ENCODE data around the gene VPS13C.
"Not testable (repeated sequence)": the region's sequence is repeated elsewhere in the genome, so short reads cannot be mapped to it uniquely, and the experiment has no call there.

The VPS13C gene

DNA sequence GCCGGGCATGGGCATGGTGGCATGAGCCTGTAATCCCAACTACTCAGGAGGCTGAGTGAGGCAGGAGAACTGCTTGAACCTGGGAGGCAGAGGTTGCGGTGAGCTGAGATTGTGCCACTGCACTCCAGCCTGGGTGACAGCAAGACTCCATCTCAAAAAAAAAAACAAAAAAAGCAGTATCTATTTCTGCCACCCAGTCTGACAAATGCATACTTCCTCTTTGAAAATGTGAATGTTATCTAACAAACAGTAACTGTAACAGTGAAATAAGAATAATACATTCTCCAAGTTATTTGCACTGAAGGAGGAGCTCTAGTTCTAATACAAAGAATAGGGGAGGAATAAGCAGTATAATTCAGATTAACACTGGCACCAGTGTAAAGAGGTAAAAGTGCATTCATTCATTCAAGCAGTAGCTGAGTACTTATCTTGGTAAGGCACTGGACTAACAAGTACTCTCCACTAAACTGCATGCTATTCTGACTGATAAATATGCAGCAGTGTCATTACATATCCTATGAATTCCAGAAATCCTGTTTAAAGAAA, 12.9 kb downstream of the VPS13C start:
- DNase-seq (ENCODE audit: low spot score), result no peak

GRCh38 chr15:62046078-62046743, 14.0 kb downstream of the VPS13C start:
- no peak for DNase-seq (ENCODE audit: low spot score)

GRCh38 chr15:62035256-62035924, 24.9 kb downstream of the VPS13C start:
- no peak for DNase-seq (ENCODE audit: low spot score)

GRCh38 chr15:62027916-62028315, 32.3 kb downstream of the VPS13C start:
- DNase-seq (ENCODE audit: low spot score), result no peak

GRCh38 chr15:62027263-62027565, 33.0 kb downstream of the VPS13C start:
- no peak for DNase-seq (ENCODE audit: low spot score)

- no peak for DNase-seq (ENCODE audit: low spot score)
Observed at GRCh38 chr15:62026487-62027262, 33.6 kb downstream of the VPS13C start.

DNA sequence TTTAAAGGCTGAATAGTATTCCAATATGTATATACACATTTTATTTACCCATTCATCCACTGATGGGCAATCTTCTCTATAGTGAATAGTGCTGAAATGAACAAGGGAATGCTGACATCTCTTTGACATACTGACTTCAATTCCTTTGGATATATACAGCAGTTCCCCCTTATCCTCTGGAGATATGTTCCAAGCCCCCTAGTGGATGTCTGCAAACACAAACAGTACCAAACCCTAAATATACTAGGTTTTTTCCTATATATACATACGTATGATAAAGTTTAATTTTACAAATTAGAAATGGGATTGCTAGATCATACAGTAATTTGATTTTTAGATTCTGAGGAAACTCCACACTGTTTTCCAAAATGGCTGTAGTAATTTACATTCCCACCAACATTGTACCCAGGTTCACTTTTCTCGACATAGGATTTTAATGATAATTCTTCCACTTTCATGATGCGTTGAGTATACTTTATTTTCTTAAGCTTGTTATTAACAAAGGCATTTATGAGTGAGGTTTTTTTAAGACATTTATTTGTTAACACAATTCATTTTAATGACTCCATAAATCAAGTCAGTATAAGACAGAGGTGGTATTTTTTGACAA, 38.2 kb downstream of the VPS13C start:
- DNase-seq (ENCODE audit: low spot score), result no peak

DNA sequence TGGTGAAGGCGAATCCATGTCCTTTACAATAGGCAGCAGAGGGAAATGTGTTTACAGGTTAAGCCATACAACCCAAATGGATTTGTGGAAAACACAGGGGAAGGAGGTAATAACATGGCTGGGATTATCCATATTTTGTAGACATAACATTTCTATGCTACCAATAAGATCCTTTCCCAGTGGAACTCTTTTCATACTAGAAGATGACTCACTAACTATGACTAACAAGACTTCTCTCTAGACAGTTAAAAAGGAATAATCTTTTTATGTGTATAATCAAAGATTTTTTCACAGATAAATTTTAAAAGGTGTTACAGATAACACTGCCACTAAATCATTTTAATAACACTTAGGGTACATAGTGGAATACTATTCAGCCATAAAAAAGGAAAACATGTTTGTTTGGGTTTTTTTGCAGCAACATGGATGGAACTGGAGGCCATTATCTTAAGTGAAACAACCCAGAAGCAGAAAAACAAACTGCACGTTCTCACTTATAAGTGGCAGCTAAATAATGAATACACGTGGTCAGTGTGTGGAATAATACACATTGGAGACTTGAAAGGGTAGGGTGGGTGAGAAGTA, 39.6 kb downstream of the VPS13C start:
- no peak for DNase-seq (ENCODE audit: low spot score)

- not testable (repeated sequence) for DNase-seq (ENCODE audit: low spot score)
Observed at GRCh38 chr15:62005354-62005753, 54.9 kb downstream of the VPS13C start.

DNA sequence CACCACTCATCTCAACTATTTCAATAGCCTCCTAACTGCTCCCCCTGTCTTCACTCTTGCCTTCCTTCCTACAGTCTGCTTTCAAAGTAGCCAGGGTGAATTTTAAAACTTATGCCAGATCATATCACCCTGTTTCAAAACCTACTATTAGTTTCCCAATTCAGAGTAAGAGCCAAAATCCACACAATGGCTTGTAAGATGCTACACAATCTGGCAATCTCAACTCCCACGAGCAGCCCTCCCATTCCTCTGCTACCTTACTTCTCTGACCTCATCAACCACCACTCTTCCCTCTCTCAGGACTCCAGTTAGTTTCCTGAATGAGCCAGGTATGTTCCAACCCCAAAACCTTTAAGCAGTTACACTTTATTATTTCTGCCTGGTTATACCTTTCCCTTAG, 62.5 kb downstream of the VPS13C start:
- DNase-seq (ENCODE audit: low spot score), result no peak

GRCh38 chr15:61996056-61996635, 64.1 kb downstream of the VPS13C start:
- no peak for DNase-seq (ENCODE audit: low spot score)

DNA sequence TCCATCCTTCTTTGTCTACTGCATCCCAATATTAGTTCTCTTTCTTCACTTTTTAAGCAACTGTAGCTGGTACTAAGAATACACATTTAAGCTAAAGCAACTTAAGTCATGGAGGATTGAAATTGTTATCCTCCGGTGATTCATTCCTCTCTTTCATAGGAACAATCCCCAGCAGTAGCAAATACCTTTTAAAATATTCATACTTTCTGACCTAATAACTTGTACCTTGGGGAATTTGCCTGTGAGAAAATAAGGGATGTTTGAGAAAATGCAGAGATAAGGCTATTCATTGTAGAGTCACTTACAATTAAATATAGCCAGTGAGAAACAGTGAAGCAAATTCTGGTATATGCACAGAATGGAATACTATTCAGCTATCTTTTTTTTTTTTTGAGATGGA, 66.0 kb downstream of the VPS13C start:
- no peak for DNase-seq (ENCODE audit: low spot score)

GRCh38 chr15:61992518-61992917, 67.7 kb downstream of the VPS13C start:
- DNase-seq (ENCODE audit: low spot score), result no peak

DNA sequence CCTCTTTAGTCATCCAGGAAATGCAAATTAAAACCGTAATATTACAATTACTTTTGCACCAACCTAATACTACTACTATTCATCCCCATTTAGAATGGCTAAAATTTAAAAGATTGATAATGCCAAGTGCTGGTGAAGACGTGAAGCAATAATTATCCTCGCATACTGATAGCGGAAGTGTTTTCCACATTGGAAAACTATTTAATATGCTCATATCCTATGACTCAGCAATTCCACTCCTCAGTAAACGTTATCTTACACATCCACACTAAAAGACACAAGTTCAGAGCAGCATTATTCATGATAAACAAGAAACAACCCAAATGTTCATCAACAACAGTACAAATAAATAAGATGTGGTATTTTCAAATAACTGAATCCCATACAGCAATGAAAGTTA, 70.6 kb downstream of the VPS13C start:
- DNase-seq (ENCODE audit: low spot score), result no peak

- no peak for DNase-seq (ENCODE audit: low spot score)
Observed at GRCh38 chr15:61987824-61988223, 72.4 kb downstream of the VPS13C start.

DNA sequence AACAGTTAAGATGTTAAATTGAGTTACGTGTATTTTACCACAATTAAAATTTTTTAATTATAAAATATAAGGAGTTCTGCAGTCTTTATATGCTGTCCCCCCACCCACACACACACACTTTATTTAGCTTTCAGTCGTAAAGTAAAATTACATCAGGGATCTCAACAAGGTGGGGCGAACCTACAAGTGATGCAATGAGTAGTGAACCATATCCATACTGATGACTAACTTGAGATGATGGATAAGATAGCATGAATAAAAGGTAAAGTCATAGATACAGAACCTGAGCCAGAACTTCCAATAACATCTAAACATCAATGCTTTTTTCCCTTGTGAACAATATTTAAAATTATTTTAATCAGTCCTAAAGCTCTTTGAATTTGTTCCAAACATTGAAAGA, 77.2 kb downstream of the VPS13C start:
- DNase-seq (ENCODE audit: low spot score), result no peak

DNA sequence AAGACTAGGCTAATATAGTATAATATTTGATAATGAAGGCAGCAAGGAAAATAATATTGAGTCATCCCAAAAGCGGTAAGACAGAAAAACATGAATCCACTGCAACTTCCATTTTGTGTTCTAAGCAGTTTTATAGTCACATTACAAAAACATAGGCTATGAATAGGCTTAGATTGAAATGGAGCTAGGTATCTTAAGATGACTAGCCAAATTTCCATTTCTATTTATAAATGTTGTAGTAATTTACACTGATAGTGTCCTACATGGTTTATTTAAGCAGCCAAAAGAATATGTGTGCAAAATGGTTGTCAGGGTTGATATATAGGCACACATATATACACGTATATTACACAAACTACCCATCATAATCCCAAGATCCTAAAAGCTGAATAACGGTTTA, 82.0 kb downstream of the VPS13C start:
- no peak for DNase-seq (ENCODE audit: low spot score)

DNA sequence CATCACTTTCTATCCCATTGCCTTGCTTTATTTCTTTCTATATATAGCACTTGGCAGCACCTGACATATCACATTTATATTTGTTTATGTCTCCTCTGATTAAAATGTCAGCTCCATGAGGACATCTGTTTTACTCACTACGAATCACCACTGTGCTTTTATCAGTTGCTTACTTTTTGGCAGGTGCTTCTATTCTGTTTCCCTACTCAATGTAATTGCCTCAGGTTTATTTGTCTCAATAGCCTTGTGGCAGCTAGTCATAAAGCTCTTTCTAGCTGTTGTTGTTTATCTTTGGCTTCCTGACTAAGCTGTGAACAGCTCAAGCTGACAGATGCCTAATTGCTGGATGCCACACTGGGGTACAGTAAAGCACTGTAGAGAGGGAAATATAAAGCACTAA, 85.5 kb downstream of the VPS13C start:
- no peak for DNase-seq (ENCODE audit: low spot score)

DNA sequence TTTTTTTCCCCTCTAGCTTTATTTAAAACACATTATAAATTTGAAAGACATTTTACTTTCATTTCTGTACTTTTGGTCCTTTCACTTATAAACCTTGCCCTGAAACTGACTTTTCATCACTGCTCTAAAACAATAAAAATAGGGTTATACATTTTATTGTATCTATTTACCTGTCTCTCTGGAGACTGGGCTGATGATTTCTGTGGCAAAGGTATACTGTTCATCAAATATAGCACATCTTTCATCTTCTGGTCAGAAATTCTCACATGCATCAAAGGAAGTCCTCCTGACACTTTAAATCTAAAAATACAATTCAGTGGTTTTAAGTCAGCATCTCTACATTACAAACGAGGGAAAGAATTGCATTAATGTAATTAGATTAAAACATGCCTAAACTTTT, 86.1 kb downstream of the VPS13C start:
- DNase-seq (ENCODE audit: low spot score), result no peak

GRCh38 chr15:61951949-61952348, 108.3 kb downstream of the VPS13C start:
- DNase-seq (ENCODE audit: low spot score), result no peak

- no peak for DNase-seq (ENCODE audit: low spot score)
Observed at GRCh38 chr15:61946778-61947177, 113.5 kb downstream of the VPS13C start.

GRCh38 chr15:61943992-61944391, 116.3 kb downstream of the VPS13C start:
- DNase-seq (ENCODE audit: low spot score), result no peak
